Naive thymus-derived CD4-positive, alpha-beta T cell (primary cell): ENCODE data around the gene MRPL11. TPM values are rescaled to one million over a fixed set of nuclear protein-coding genes. Genes with fewer than 3 reads are reported as not detected.

Source experiments
- ATAC-seq: fragments of 150-1000 bp; cut with Tn5 transposase; 2 replicates; pipeline ENCODE4 v1.10.0; 2021; ENCODE audit warnings: mild to moderate bottlenecking, moderate library complexity
- CTCF ChIA-PET: fragments of 350-600 bp; sonication (Branson Sonifier 250); formaldehyde crosslinking; loops from one replicate; lab custom pipeline; 2021; ENCODE audit warnings: antibody characterized with exemption; lab: Charles Lee
- POLR2A ChIA-PET: fragments of 350-600 bp; sonication (Branson Sonifier 250); formaldehyde crosslinking; loops from one replicate; lab custom pipeline; 2021; ENCODE audit warnings: antibody characterized with exemption, inconsistent platforms; lab: Charles Lee
- DNase-seq, 9 donors: peaks; one replicate each; pipeline versions ENCODE4 v3.0.0 to v3.0.0-alpha.2; 2020 to 2022; ENCODE audit warnings: mixed read lengths in 1 of 9
- H3K27ac ChIP-seq: one replicate; pipeline ENCODE4 v1.7.0; 2013; ENCODE audit warnings: mild to moderate bottlenecking, low read depth, low read length, moderate library complexity
- H3K27me3 ChIP-seq, 2 donors: one replicate each; pipeline ENCODE4 v1.7.0; 2013; ENCODE audit warnings: low read length in 2 of 2, mild to moderate bottlenecking in 2 of 2, moderate library complexity in 2 of 2; ENCODE audit not compliant: control insufficient read depth in 2 of 2, insufficient read depth in 2 of 2
- H3K36me3 ChIP-seq, 3 experiments: 1 replicate in 2 of 3; 2 replicates in 1 of 3; pipeline ENCODE4 v1.7.0; 2013; ENCODE audit warnings: low read length in 3 of 3, mild to moderate bottlenecking in 3 of 3, moderate library complexity in 1 of 3; ENCODE audit not compliant: insufficient read depth in 3 of 3, control insufficient read depth in 2 of 3
- H3K4me1 ChIP-seq, 2 donors: one replicate each; pipeline ENCODE4 v1.7.0; 2013; ENCODE audit warnings: low read length in 2 of 2, mild to moderate bottlenecking in 2 of 2, moderate library complexity in 1 of 2; ENCODE audit not compliant: control insufficient read depth in 2 of 2, insufficient read depth in 2 of 2
- H3K4me3 ChIP-seq: 2 replicates; pipeline ENCODE4 v1.7.0; 2013; ENCODE audit warnings: mild to moderate bottlenecking, low read length
- H3K9me3 ChIP-seq, 3 experiments: 1 replicate in 2 of 3; 2 replicates in 1 of 3; pipeline ENCODE4 v1.7.0; 2013; ENCODE audit warnings: low read length in 3 of 3; ENCODE audit not compliant: control insufficient read depth in 2 of 3
- H3K27ac Mint-ChIP-seq, 9 donors: one replicate each; pipeline ENCODE4 v1.8.0; 2020 to 2022; ENCODE audit warnings: mixed read lengths in 9 of 9, mild to moderate bottlenecking in 8 of 9, moderate library complexity in 5 of 9, inconsistent platforms in 2 of 9
- H3K27me3 Mint-ChIP-seq, 5 donors: one replicate each; pipeline ENCODE4 v1.8.0; 2021 to 2022; ENCODE audit warnings: mixed read lengths in 5 of 5, mild to moderate bottlenecking in 1 of 5
- H3K36me3 Mint-ChIP-seq, 5 donors: one replicate each; pipeline ENCODE4 v1.8.0; 2020 to 2022; ENCODE audit warnings: mixed read lengths in 5 of 5, mild to moderate bottlenecking in 3 of 5, inconsistent platforms in 1 of 5
- H3K4me1 Mint-ChIP-seq, 7 donors: one replicate each; pipeline ENCODE4 v1.8.0; 2020 to 2022; ENCODE audit warnings: mixed read lengths in 7 of 7, mild to moderate bottlenecking in 3 of 7, inconsistent platforms in 1 of 7
- H3K4me3 Mint-ChIP-seq, 10 donors: one replicate each; pipeline ENCODE4 v1.8.0; 2020 to 2022; ENCODE audit warnings: mild to moderate bottlenecking in 10 of 10, mixed read lengths in 10 of 10, moderate library complexity in 6 of 10, inconsistent platforms in 2 of 10
- H3K9me3 Mint-ChIP-seq, 11 donors: one replicate each; pipeline ENCODE4 v1.8.0; 2020 to 2022; ENCODE audit warnings: mixed read lengths in 11 of 11, mild to moderate bottlenecking in 4 of 11, inconsistent platforms in 1 of 11, moderate library complexity in 1 of 11
- intact Hi-C, 2 donors: fragments of 100-400 bp; cut with micrococcal nuclease; formaldehyde crosslinking; loops; one replicate each; pipeline ENCODE4 v1.15.1; 2023
- polyA plus RNA-seq, 2 donors: library from polyadenylated mRNA; unstranded; fragments of 300-500 nt; fragmentation: Illumina TruSeq; gene quantifications; one replicate each; pipeline ENCODE4 v1.2.3, GENCODE V29; 2021
- total RNA-seq, 6 experiments: library from RNA in 5 of 6; stranded (reverse) in 5 of 6; gene quantifications; 1 replicate in 5 of 6; 2 replicates in 1 of 6; pipeline ENCODE4 v1.2.3 and lab custom pipeline; 2021 to 2026

Gene MRPL11
- total and polyA plus RNA-seq, 7 experiments from 2014 or later, result 23.5 to 89.3 (median 31.3) TPM

- no peak overlapping the region for H3K4me3 ChIP-seq
- no peaks in the 10 kb centered on the region for H3K4me1 ChIP-seq
- Mint-ChIP-seq H3K27ac (peak overlapping the region in 1 of 9 donors; percentile 56), H3K36me3 (peaks cover 0 to 14% (median 0%) of the 10 kb centered on the region in 5 donors), H3K9me3 (no peaks in the 10 kb centered on the region), H3K4me3 (no peak overlapping the region), H3K27me3 (no peaks in the 10 kb centered on the region), H3K4me1 (peaks cover 0 to 11% (median 5%) of the 10 kb centered on the region in 7 donors)
- intact Hi-C loops, result no loop called here
- H3K36me3 ChIP-seq, result peaks cover 0 to 22% (median 0%) of the 10 kb centered on the region in 3 experiments
- ChIA-PET POLR2A (no interaction called here), CTCF (no interaction called here)
- no peak for DNase-seq
- H3K27me3 ChIP-seq, result no peaks in the 10 kb centered on the region
- no peak for ATAC-seq
- no peak overlapping the region for H3K27ac ChIP-seq
- H3K9me3 ChIP-seq, result no peaks in the 10 kb centered on the region
These were observed 35.2 kb upstream of the MRPL11 start for GRCh38 chr11:66473608-66474515.

- ChIA-PET POLR2A (no interaction called here), CTCF (no interaction called here)
- no peaks in the 10 kb centered on the region for H3K9me3 ChIP-seq
- no peaks in the 10 kb centered on the region for H3K27me3 Mint-ChIP-seq
- no peaks in the 10 kb centered on the region for H3K9me3 Mint-ChIP-seq
- H3K27ac Mint-ChIP-seq, result no peak overlapping the region
- peaks cover 0 to 14% (median 0%) of the 10 kb centered on the region in 5 donors for H3K36me3 Mint-ChIP-seq
- H3K36me3 ChIP-seq, result peaks cover 0 to 22% (median 0%) of the 10 kb centered on the region in 3 experiments
- no peak for DNase-seq
- no peaks in the 10 kb centered on the region for H3K27me3 ChIP-seq
- H3K4me1 ChIP-seq, result peaks cover 0 to 1% of the 10 kb centered on the region in 2 donors
- no peak overlapping the region for H3K4me3 Mint-ChIP-seq
- no peak for ATAC-seq
- peaks cover 0 to 9% (median 7%) of the 10 kb centered on the region in 7 donors for H3K4me1 Mint-ChIP-seq
- H3K4me3 ChIP-seq, result no peak overlapping the region
- intact Hi-C loops, result no loop called here
- no peak overlapping the region for H3K27ac ChIP-seq
These were observed 34.5 kb upstream of the MRPL11 start for GRCh38 chr11:66473167-66473566.

- no peak overlapping the region for H3K4me3 Mint-ChIP-seq
- peaks cover 0 to 14% (median 0%) of the 10 kb centered on the region in 5 donors for H3K36me3 Mint-ChIP-seq
- H3K4me3 ChIP-seq, result no peak overlapping the region
- H3K27ac ChIP-seq, result no peak overlapping the region
- H3K27ac Mint-ChIP-seq, result no peak overlapping the region
- peaks cover 0 to 16% (median 14%) of the 10 kb centered on the region in 7 donors for H3K4me1 Mint-ChIP-seq
- POLR2A ChIA-PET, result no interaction called here
- H3K27me3 ChIP-seq, result no peaks in the 10 kb centered on the region
- intact Hi-C loops, result no loop called here
- H3K9me3 Mint-ChIP-seq, result no peaks in the 10 kb centered on the region
- peaks cover 0 to 22% (median 0%) of the 10 kb centered on the region in 3 experiments for H3K36me3 ChIP-seq
- peaks cover 8 to 10% of the 10 kb centered on the region in 2 donors for H3K4me1 ChIP-seq
- CTCF ChIA-PET, result interaction anchor here (0.7 to 1.7 kb wide), 2 partner anchors 8 to 25 kb away, joined by 3 to 5 read pairs; partner anchors contain the start of gene DPP3
- ATAC-seq, result no peak
- no peaks in the 10 kb centered on the region for H3K27me3 Mint-ChIP-seq
- no peaks in the 10 kb centered on the region for H3K9me3 ChIP-seq
- no peak for DNase-seq
These were observed 33.4 kb upstream of the MRPL11 start for GRCh38 chr11:66472054-66472453.

GRCh38 chr11:66471142-66471541 is 32.5 kb upstream of the MRPL11 start:
- no peak for ATAC-seq
- Histone ChIP-seq H3K27me3 (no peaks in the 10 kb centered on the region), H3K27ac (no peak overlapping the region), H3K36me3 (peaks cover 0 to 21% (median 0%) of the 10 kb centered on the region in 3 experiments), H3K4me1 (peaks cover 8 to 10% of the 10 kb centered on the region in 2 donors), H3K4me3 (no peak overlapping the region), H3K9me3 (no peaks in the 10 kb centered on the region)
- Mint-ChIP-seq H3K36me3 (peaks cover 0 to 8% (median 0%) of the 10 kb centered on the region in 5 donors), H3K4me3 (no peak overlapping the region), H3K9me3 (no peaks in the 10 kb centered on the region), H3K27ac (no peak overlapping the region), H3K4me1 (peaks cover 0 to 20% (median 17%) of the 10 kb centered on the region in 7 donors), H3K27me3 (no peaks in the 10 kb centered on the region)
- POLR2A ChIA-PET, result no interaction called here
- intact Hi-C loops, result no loop called here
- CTCF ChIA-PET, result interaction anchor here (1.7 kb wide), 1 partner anchor 9 kb away, joined by 5 read pairs; the partner anchor contains the start of gene DPP3
- DNase-seq, result no peak

GRCh38 chr11:66470015-66470414 is 31.4 kb upstream of the MRPL11 start:
- DNase-seq (no peak), ATAC-seq (no peak)
- ChIA-PET CTCF (no interaction called here), POLR2A (interaction anchor here (0.6 kb wide), 1 partner anchor 14 kb away, joined by 4 read pairs; no protein-coding TSS in a partner anchor)
- H3K27ac Mint-ChIP-seq, result peak overlapping the region in 1 of 9 donors; percentile 57
- intact Hi-C loops, result no loop called here
- H3K27ac ChIP-seq, result no peak overlapping the region
- H3K36me3 ChIP-seq, result peaks cover 0 to 18% (median 0%) of the 10 kb centered on the region in 3 experiments
- no peak overlapping the region for H3K4me3 ChIP-seq
- H3K4me1 ChIP-seq, result peaks cover 8 to 10% of the 10 kb centered on the region in 2 donors
- H3K27me3 ChIP-seq, result no peaks in the 10 kb centered on the region
- H3K27me3 Mint-ChIP-seq, result no peaks in the 10 kb centered on the region
- peaks cover 0 to 8% (median 0%) of the 10 kb centered on the region in 5 donors for H3K36me3 Mint-ChIP-seq
- H3K9me3 Mint-ChIP-seq, result no peaks in the 10 kb centered on the region
- peak overlapping the region in 2 of 10 donors; percentile 21 to 83 for H3K4me3 Mint-ChIP-seq
- peaks cover 0 to 29% (median 23%) of the 10 kb centered on the region in 7 donors for H3K4me1 Mint-ChIP-seq
- no peaks in the 10 kb centered on the region for H3K9me3 ChIP-seq

GRCh38 chr11:66469441-66469840 is 30.8 kb upstream of the MRPL11 start:
- H3K4me3 ChIP-seq, result no peak overlapping the region
- no peak overlapping the region for H3K27ac Mint-ChIP-seq
- peaks cover 0 to 18% (median 0%) of the 10 kb centered on the region in 3 experiments for H3K36me3 ChIP-seq
- no peak for ATAC-seq
- peaks cover 8 to 10% of the 10 kb centered on the region in 2 donors for H3K4me1 ChIP-seq
- no peaks in the 10 kb centered on the region for H3K27me3 Mint-ChIP-seq
- no peak overlapping the region for H3K27ac ChIP-seq
- H3K4me3 Mint-ChIP-seq, result peak overlapping the region in 1 of 10 donors; percentile 21
- no peaks in the 10 kb centered on the region for H3K9me3 Mint-ChIP-seq
- intact Hi-C loops, result loop anchor here (5.0 kb wide), 3 partner anchors 73 to 1338 kb away; partner anchors contain the start of gene PC (in 1 of the 2)
- no peaks in the 10 kb centered on the region for H3K9me3 ChIP-seq
- no peak for DNase-seq
- POLR2A ChIA-PET, result interaction anchor here (0.5 to 4.0 kb wide), 5 partner anchors 10 to 768 kb away, joined by 3 to 42 read pairs (median 4); partner anchors contain the start of genes DPP3, MRPL11 and RBM14
- peaks cover 0 to 8% (median 0%) of the 10 kb centered on the region in 5 donors for H3K36me3 Mint-ChIP-seq
- CTCF ChIA-PET, result interaction anchor here (0.5 to 1.0 kb wide), 4 partner anchors 9 to 333 kb away, joined by 3 to 5 read pairs (median 3); no protein-coding TSS in a partner anchor
- peaks cover 0 to 29% (median 23%) of the 10 kb centered on the region in 7 donors for H3K4me1 Mint-ChIP-seq
- no peaks in the 10 kb centered on the region for H3K27me3 ChIP-seq
